Astrocyte of the spinal cord (primary cell): Measurements from ENCODE around the gene KCNH2.

Experiments used
- DNase-seq: peaks from one replicate; pipeline ENCODE4 v3.0.0; 2011; ENCODE audit warnings: low read depth, low spot score
- H3K4me3 ChIP-seq: 2 replicates; pipeline ENCODE4 v1.5.1; 2011; ENCODE audit warnings: low read depth, mild to moderate bottlenecking, low read length, moderate library complexity
- CTCF ChIP-seq: IDR thresholded peaks from 2 replicates; pipeline ENCODE4 v1.5.1; 2012; ENCODE audit warnings: low read depth, mild to moderate bottlenecking, low read length, inconsistent platforms
- in situ Hi-C: cut with HindIII; loops from 2 replicates; pipeline ENCODE4 v1.10.0; 2017; ENCODE audit warnings: low sequenced_read_pairs

The KCNH2 gene

GRCh38 chr7:150918378-150918777 lies 59.7 kb downstream of the KCNH2 start:
- H3K4me3 ChIP-seq, result no peak overlapping the region
- in situ Hi-C loops, result no loop called here
- no peak for TF ChIP-seq CTCF
- DNase-seq, result no peak

DNA sequence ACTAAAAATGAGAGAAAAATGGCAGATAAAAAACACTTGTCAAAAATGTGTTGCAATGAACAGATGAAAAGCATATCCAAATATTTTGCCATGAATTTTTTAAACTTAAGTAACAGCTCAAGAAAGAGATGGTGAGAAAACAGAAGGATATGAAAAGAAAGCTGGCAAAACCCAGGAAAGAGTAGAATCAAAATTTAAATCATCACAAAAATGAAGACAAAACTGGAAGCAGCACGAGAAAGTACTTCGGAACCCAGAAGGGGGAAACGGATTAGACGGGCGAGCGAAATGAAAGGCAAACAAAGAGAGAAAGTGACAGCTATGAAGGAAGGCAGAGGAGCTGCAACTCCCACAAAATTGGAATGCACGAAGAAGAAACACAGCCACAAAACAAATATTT lies 60.2 kb downstream of the KCNH2 start:
- no peak for TF ChIP-seq CTCF
- H3K4me3 ChIP-seq, result no peak overlapping the region
- no peak for DNase-seq
- in situ Hi-C loops, result no loop called here

GRCh38 chr7:150916670-150917069 lies 61.5 kb downstream of the KCNH2 start:
- DNase-seq, result no peak
- H3K4me3 ChIP-seq, result no peak overlapping the region
- in situ Hi-C loops, result no loop called here
- no peak for TF ChIP-seq CTCF

DNA sequence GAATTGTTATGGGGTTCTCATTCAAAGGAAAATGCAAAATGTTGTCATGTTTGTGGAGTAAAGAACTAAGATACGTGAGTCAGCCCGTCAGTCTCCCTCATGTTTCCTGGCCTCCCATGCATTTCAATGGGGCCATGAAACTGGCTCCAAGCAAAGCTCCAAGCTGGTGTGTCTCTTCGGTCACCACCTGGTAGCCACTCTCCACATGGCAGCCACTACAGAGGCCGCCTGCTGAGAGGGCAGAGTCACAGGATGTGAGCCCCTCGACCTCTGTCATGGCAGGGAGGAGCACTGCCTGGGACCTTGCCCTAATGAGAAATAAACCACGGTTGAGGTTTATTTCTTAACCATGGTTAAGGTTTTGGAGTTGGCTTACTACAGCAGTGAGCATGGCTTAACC lies 63.2 kb downstream of the KCNH2 start:
- no peak overlapping the region for H3K4me3 ChIP-seq
- no peak for DNase-seq
- no peak for TF ChIP-seq CTCF
- in situ Hi-C loops, result no loop called here

GRCh38 chr7:150914196-150914595 lies 63.9 kb downstream of the KCNH2 start:
- in situ Hi-C loops, result no loop called here
- DNase-seq, result no peak

GRCh38 chr7:150912427-150912826 lies 65.7 kb downstream of the KCNH2 start:
- no peak for TF ChIP-seq CTCF
- H3K4me3 ChIP-seq, result no peak overlapping the region
- in situ Hi-C loops, result no loop called here
- no peak for DNase-seq

More at GRCh38 chr7:150914196-150914595, 63.9 kb downstream of the KCNH2 start:
- H3K4me3 ChIP-seq, result no peak overlapping the region
- no peak for TF ChIP-seq CTCF
